GM12873 (cell line): ENCODE data around the gene ZNF609.

Source experiments
- TF ChIP-seq, protein P1 (sequence below): IDR thresholded peaks from 2 replicates; pipeline ENCODE4 v1.5.1; 2012; ENCODE audit warnings: low read depth, mild to moderate bottlenecking, moderate library complexity, low read length, control low read depth; ENCODE audit not compliant: insufficient read depth; ENCODE audit errors: missing control alignments

ZNF609 gene

DNA sequence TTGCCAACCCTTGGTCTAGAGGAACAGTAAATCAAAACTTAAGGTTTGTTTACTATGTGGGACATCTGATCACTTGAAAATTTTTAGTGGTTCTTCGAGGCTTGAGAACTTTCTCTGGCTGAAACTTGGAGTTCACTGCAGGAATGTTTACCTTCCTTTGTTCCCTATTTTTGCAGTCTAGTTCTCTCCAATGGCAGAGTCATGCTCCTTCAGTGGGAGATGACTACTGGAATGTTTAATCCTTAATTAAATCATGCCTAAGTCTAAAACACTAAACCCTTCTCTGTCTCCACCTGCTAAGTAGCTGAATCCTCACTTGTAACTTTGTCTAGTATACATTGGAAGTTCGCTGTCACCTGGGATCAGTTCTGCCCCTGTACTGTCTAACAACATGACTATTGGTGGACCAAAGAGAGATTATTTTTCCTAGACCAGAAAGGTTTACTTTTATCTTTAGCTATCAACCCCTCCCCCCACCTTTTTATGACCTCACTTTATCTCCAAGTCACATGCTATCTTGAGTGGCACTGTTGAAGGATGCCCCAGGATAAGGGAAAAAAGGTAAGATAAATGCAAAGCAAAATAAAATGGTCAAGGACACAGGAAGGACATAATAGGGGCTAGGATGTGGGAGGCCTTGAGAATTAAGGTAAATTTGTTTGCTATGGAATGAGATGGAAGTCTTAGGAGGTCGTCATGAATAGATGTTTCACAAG, 1.2 kb upstream of the ZNF609 start:
- TF ChIP-seq, protein P1, sequence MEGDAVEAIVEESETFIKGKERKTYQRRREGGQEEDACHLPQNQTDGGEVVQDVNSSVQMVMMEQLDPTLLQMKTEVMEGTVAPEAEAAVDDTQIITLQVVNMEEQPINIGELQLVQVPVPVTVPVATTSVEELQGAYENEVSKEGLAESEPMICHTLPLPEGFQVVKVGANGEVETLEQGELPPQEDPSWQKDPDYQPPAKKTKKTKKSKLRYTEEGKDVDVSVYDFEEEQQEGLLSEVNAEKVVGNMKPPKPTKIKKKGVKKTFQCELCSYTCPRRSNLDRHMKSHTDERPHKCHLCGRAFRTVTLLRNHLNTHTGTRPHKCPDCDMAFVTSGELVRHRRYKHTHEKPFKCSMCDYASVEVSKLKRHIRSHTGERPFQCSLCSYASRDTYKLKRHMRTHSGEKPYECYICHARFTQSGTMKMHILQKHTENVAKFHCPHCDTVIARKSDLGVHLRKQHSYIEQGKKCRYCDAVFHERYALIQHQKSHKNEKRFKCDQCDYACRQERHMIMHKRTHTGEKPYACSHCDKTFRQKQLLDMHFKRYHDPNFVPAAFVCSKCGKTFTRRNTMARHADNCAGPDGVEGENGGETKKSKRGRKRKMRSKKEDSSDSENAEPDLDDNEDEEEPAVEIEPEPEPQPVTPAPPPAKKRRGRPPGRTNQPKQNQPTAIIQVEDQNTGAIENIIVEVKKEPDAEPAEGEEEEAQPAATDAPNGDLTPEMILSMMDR, result no peak

DNA sequence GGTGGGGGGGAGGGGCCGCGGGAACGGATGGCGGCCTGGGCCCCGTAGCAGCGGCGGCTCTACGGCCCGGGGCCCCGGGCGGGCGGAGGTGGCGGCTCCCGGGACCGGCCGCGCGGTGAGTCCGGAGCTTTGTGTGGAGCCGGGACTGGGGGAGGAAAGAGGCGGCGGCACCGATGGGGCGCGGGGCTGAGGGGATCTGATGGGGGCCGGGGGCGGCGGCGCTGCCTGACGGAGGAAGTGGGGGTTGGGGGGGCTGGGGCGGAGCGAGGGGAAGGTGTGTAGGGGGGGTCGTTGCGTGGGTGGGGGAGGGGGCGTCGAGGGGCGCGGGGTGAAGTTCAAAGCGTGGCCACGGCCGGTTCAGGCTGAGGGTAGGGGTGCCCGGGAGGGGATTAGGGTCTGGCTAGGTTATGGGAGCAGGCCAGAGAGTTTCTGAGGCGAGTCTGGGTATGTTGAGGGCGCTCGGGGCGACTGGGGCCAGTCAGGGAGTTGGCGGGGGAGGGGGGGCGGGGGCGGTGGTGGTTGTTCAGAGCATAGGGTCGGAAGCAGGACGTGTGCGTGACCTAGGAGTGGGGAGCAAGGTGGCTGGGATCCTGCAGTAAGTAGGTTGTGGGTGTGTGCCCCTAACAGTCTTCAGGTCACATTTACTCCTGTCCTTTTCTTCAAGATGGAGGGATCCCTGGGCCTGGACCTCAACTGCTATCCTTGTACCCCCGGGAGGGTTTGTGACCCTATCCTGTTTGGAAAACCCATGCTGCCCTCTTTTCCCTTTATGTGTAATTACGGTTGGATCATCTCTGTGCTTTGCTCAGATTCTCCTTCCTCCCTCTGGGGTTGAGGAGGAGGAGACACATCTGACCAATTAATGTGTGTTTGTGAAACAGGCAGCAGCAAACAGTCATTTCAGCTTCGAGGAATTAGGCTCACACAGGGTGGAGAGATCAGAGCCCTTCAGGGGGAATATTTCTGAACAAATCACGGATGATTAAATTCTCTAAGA, 644 bp downstream of the ZNF609 start:
- TF ChIP-seq, protein P1, result no peak

GRCh38 chr15:64461721-64462162, 1.4 kb downstream of the ZNF609 start:
- TF ChIP-seq, protein P1, result no peak

GRCh38 chr15:64462492-64462891, 2.1 kb downstream of the ZNF609 start:
- TF ChIP-seq, protein P1, result no peak

DNA sequence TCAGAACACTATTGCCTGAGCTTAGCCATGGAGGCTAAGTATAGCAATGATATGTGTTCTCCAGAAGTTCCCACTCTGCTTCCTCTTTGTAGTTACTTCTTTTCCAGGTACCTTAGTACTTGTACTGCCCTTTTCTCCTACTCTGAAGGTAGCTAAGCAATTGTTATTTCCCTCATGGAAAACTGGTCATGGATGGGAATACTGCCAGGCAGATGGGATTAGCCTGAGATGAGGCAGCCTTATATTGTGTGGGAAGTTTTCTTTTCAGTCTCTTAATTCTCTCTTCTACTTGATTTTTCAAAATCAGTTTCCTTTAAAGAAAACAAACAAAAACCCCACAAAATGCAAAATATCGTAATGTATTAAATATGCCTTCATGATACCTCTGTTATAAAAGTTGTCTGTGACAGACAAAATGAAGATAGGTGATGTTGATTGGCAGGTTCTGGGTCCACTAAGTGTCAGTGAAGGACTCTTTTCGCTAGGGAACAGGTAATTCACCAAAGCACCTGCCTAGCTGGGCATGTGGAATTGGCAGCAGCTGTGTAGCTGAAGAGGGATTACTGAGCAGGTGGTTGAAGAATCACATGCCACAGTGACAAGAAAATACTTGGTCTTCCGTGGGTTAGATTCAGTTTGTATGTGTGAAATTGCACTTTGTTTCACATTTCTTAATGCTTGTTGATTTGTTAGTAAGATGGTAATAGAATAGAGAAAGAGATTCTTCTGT, 4.1 kb downstream of the ZNF609 start:
- TF ChIP-seq, protein P1, result no peak

DNA sequence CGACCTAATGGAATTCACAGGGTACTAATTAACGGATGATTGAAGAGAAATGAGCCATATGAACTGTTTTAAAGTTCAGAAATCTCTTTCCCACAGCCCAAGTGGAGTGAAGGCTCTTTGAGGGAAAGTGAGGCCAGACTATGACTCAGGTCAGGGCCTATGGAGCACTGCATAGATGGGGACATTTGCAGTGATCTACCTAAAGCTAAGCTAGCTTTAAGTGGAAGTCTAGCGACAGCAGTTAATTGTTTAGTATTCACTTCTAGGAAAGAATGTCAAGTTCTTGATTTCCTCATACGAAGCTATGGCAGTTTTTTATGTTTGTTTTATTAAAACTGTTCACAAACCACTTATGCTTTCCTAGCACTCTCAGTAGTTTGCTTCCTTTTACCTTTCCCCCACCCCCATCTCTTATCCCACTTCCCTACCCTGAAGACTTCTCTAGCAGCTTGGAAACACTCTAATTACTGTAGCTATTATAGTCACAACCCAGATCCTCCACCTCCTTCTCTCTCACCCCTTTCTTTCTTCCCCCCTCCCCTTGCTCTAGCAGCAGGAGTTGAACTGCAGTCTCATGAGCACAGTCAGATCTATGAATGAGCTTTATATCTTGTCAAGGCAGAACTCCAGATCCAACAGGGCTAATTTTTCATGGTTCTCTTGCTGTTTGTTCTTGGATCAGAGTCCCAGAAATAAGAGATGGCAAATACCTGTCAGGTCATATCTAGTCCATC, 6.2 kb downstream of the ZNF609 start:
- TF ChIP-seq, protein P1, result no peak
